ENCODE data around the gene BHLHE40. TPM values are rescaled to one million over a fixed set of nuclear protein-coding genes. Genes with fewer than 3 reads are reported as not detected.
"Not testable (repeated sequence)": the region's sequence is repeated elsewhere in the genome, so short reads cannot be mapped to it uniquely, and the experiment has no call there.

Gene BHLHE40
- total RNA-seq, 5 donors from 2014 or later (not counting 1 experiment from before 2014, with no cell fraction given) = 54.1 to 177 (median 85.8) TPM

DNA sequence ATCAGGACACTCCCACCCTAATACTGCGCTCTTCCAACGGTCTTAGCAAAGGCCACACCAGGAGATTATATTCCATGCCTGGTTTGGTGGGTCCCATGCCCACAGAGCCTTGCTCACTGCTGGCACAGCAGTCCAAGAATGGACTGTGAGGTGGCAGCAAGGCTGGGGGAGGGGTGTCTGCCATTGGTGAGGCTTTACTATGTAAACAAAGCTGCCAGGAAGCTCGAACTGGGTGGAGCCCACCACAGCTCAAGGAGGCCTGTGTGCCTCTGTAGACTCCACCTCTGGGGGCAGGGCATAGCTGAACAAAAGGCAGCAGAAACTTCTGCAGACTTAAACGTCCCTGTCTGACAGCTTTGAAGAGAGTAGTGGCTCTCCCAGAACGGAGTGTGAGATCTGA lies 13.2 kb upstream of the BHLHE40 start:
- peak in 33 of 35 experiments; percentile 19 to 71 (median 50) for DNase-seq
- H3K9me3 ChIP-seq; H3K27ac ChIP-seq (ENCODE audit: low read length); H3K27me3 ChIP-seq (replicated peaks in 1 of 2; ENCODE audit: control insufficient read depth in 2 of 2, extremely low read depth in 1 of 2, insufficient read depth in 2 of 2, low read length in 1 of 2); H3K36me3 ChIP-seq (ENCODE audit: control insufficient read depth in 2 of 2, extremely low read depth in 1 of 2, insufficient read depth in 1 of 2, low read length in 1 of 2); H3K27me3 Mint-ChIP-seq: not testable (repeated sequence)
- WGBS (ENCODE audit: insufficient coverage) = 46% methylated on average over 4 of the region's 5 CpGs
- H3K4me3 ChIP-seq (ENCODE audit: control insufficient read depth in 1 of 2, extremely low read depth in 1 of 2, low read length in 1 of 2) = peak overlapping the region in 1 of 2 donors; percentile 44
- ChIA-PET POLR2A (interaction anchor here in 1 of 2 donors (0.7 kb wide), 1 partner anchor 11 kb away, joined by 5 read pairs; no protein-coding TSS in a partner anchor), CTCF (interaction anchor here in 1 of 2 donors (0.7 to 0.9 kb wide), 2 partner anchors 14 to 485 kb away, joined by 3 read pairs; no protein-coding TSS in a partner anchor)
- Mint-ChIP-seq H3K4me1 (peaks cover 23 to 32% (median 23%) of the 10 kb centered on the region in 3 donors), H3K36me3 (peaks cover 23% of the 10 kb centered on the region), H3K4me3 (peak overlapping the region in 2 of 3 donors; percentile 21 to 48), H3K27ac (peak overlapping the region; percentile 74), H3K9me3 (peaks cover 12 to 32% (median 16%) of the 10 kb centered on the region in 3 donors)
- H3K4me1 ChIP-seq (ENCODE audit: control insufficient read depth in 1 of 2, extremely low read depth in 1 of 2, insufficient read depth in 2 of 2, low read length in 2 of 2) = peaks cover 2 to 15% of the 10 kb centered on the region in 2 experiments
- peak; percentile 18 to 90 (median 58) for ATAC-seq (replicated peaks in 1 of 4)

DNA sequence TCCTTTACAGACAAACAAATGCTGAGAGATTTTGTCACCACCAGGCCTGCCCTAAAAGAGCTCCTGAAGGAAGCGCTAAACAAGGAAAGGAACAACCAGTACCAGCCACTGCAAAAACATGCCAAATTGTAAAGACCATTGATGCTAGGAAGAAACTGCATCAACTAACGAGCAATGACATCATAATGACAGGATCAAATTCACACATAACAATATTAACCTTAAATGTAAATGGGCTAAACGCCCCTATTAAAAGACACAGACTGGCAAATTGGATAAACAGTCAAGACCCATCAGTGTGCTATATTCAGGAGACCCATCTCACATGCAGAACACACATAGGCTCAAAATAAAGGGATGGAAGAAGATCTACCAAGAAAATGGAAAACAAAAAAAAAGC lies 11.6 kb upstream of the BHLHE40 start:
- CTCF ChIA-PET; H3K27me3 Mint-ChIP-seq; ATAC-seq (replicated peaks in 1 of 4); POLR2A ChIA-PET; H3K9me3 ChIP-seq; H3K4me3 ChIP-seq (ENCODE audit: control insufficient read depth in 1 of 2, extremely low read depth in 1 of 2, low read length in 1 of 2); H3K4me3 Mint-ChIP-seq; H3K27ac ChIP-seq (ENCODE audit: low read length); H3K36me3 ChIP-seq (ENCODE audit: control insufficient read depth in 2 of 2, extremely low read depth in 1 of 2, insufficient read depth in 1 of 2, low read length in 1 of 2); DNase-seq; H3K27me3 ChIP-seq (replicated peaks in 1 of 2; ENCODE audit: control insufficient read depth in 2 of 2, extremely low read depth in 1 of 2, insufficient read depth in 2 of 2, low read length in 1 of 2): not testable (repeated sequence)
- Mint-ChIP-seq H3K4me1 (peaks cover 23 to 32% (median 23%) of the 10 kb centered on the region in 3 donors), H3K36me3 (peaks cover 23% of the 10 kb centered on the region), H3K27ac (peak overlapping the region in 1 of 2 donors; percentile 52), H3K9me3 (peaks cover 12 to 32% (median 16%) of the 10 kb centered on the region in 3 donors)
- H3K4me1 ChIP-seq (ENCODE audit: control insufficient read depth in 1 of 2, extremely low read depth in 1 of 2, insufficient read depth in 2 of 2, low read length in 2 of 2) = peaks cover 2 to 15% of the 10 kb centered on the region in 2 experiments
- no CpG with 5 or more reads among the region's 3 CpGs for WGBS (ENCODE audit: insufficient coverage)

DNA sequence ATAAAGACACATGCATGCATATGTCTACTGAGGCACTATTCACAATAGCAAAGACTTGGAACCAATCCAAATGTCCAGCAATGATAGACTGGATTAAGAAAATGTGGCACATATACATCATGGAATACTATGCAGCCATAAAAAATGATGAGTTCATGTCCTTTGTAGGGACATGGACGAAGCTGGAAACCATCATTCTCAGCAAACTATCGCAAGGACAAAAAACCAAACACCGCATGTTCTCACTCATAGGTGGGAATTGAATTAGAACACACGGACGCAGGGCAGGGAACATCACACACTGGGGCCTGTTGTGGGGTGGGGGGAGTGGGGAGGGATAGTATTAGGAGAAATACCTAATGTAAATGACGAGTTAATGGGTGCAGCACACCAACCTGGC lies 7.8 kb upstream of the BHLHE40 start:
- H3K27ac ChIP-seq (ENCODE audit: low read length); H3K4me3 Mint-ChIP-seq; DNase-seq; H3K27ac Mint-ChIP-seq; ATAC-seq (replicated peaks in 1 of 4); CTCF ChIA-PET; H3K4me3 ChIP-seq (ENCODE audit: control insufficient read depth in 1 of 2, extremely low read depth in 1 of 2, low read length in 1 of 2); H3K36me3 ChIP-seq (ENCODE audit: control insufficient read depth in 2 of 2, extremely low read depth in 1 of 2, insufficient read depth in 1 of 2, low read length in 1 of 2); POLR2A ChIA-PET; H3K27me3 Mint-ChIP-seq; H3K27me3 ChIP-seq (replicated peaks in 1 of 2; ENCODE audit: control insufficient read depth in 2 of 2, extremely low read depth in 1 of 2, insufficient read depth in 2 of 2, low read length in 1 of 2); H3K9me3 ChIP-seq: not testable (repeated sequence)
- WGBS (ENCODE audit: insufficient coverage) = no CpG with 5 or more reads among the region's 6 CpGs
- peaks cover 0 to 15% of the 10 kb centered on the region in 2 experiments for H3K4me1 ChIP-seq (ENCODE audit: control insufficient read depth in 1 of 2, extremely low read depth in 1 of 2, insufficient read depth in 2 of 2, low read length in 2 of 2)
- H3K4me1 Mint-ChIP-seq = peaks cover 9 to 34% (median 26%) of the 10 kb centered on the region in 3 donors
- peaks cover 22% of the 10 kb centered on the region for H3K36me3 Mint-ChIP-seq
- peaks cover 12 to 22% (median 14%) of the 10 kb centered on the region in 3 donors for H3K9me3 Mint-ChIP-seq

DNA sequence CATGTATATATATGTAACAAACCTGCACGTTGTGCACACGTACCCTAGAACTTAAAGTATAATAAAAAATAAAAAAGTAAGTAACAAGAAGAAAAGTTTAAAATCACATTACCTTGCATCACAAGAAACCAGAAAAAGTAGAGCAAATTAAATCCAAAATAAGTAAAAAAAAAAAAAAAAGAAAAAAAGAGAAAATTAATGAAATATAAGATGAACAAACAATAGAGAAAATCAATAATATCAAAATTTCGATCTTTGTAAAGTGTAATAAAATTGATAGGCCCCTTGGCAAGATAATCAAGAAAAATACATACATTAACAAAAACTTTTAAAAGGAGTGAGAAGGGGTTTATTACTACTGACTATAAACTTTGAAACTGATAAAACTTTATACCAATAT lies 7.4 kb upstream of the BHLHE40 start:
- no peak overlapping the region for H3K4me3 Mint-ChIP-seq
- no CpG with 5 or more reads among the region's 3 CpGs for WGBS (ENCODE audit: insufficient coverage)
- Histone ChIP-seq H3K27me3 (replicated peaks in 1 of 2; ENCODE audit: control insufficient read depth in 2 of 2, extremely low read depth in 1 of 2, insufficient read depth in 2 of 2, low read length in 1 of 2) (no peaks in the 10 kb centered on the region), H3K4me1 (ENCODE audit: control insufficient read depth in 1 of 2, extremely low read depth in 1 of 2, insufficient read depth in 2 of 2, low read length in 2 of 2) (peaks cover 1 to 13% of the 10 kb centered on the region in 2 experiments), H3K4me3 (ENCODE audit: control insufficient read depth in 1 of 2, extremely low read depth in 1 of 2, low read length in 1 of 2) (no peak overlapping the region), H3K36me3 (ENCODE audit: control insufficient read depth in 2 of 2, extremely low read depth in 1 of 2, insufficient read depth in 1 of 2, low read length in 1 of 2) (no peaks in the 10 kb centered on the region), H3K9me3 (no peaks in the 10 kb centered on the region), H3K27ac (ENCODE audit: low read length) (no peak overlapping the region)
- no peaks in the 10 kb centered on the region for H3K27me3 Mint-ChIP-seq
- ATAC-seq (replicated peaks in 1 of 4) = no peak
- peaks cover 9 to 34% (median 26%) of the 10 kb centered on the region in 3 donors for H3K4me1 Mint-ChIP-seq
- DNase-seq = no peak
- POLR2A ChIA-PET = no interaction called here
- no peak overlapping the region for H3K27ac Mint-ChIP-seq
- H3K36me3 Mint-ChIP-seq = peaks cover 18% of the 10 kb centered on the region
- CTCF ChIA-PET = interaction anchor here in 1 of 2 donors (1.8 kb wide), 1 partner anchor 9 kb away, joined by 5 read pairs; no protein-coding TSS in a partner anchor
- H3K9me3 Mint-ChIP-seq = peaks cover 8 to 19% (median 10%) of the 10 kb centered on the region in 3 donors

DNA sequence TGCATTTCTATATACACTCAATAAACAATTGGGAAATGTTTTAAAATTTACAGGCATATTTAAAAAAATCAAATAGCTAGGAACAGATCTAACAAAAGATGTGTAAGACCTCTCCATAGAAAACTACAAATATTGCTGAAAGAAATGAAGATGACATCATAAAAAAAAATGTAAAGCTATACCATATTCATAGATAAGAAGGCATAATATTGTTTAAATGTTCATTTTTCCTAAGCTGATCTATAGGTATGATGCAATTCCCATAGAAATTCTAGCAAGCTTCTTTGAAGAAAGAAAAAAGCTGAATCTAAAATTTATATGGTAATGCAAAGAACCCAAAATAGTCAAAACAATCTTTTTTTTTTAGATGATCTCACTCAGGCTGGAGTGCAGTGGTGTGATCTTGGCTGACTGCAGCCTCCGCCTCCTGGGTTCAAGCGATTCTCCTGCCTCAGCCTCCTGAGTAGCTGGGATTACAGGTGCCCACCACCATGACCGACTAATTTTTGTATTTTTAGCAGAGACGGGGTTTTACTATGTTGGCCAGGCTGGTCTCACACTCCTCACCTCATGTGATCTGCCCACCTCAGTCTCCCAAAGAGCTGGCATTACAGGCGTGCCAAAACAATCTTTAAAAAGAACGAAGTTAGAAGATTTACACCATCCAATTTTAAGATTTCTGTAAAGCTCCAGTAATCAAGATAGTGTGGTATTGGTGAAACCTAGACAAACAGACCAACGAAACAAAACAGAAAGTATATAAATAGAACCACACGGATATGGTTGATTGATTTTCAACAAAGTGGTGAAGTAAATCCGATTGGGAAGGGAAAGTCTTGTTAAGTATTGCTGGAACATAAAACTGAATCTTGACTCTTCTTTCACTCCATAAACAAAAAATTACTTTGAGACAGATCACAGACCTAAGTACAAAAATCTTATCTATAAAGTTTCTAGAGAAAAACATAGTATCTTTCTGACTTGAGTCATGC lies 6.3 kb upstream of the BHLHE40 start:
- no peaks in the 10 kb centered on the region for H3K27me3 Mint-ChIP-seq
- POLR2A ChIA-PET = interaction anchor here in 1 of 2 donors (0.6 kb wide), 1 partner anchor 160 kb away, joined by 4 read pairs; no protein-coding TSS in a partner anchor
- Histone ChIP-seq H3K36me3 (ENCODE audit: control insufficient read depth in 2 of 2, extremely low read depth in 1 of 2, insufficient read depth in 1 of 2, low read length in 1 of 2) (no peaks in the 10 kb centered on the region), H3K4me1 (ENCODE audit: control insufficient read depth in 1 of 2, extremely low read depth in 1 of 2, insufficient read depth in 2 of 2, low read length in 2 of 2) (peaks cover 11 to 23% of the 10 kb centered on the region in 2 experiments), H3K9me3 (no peaks in the 10 kb centered on the region), H3K4me3 (ENCODE audit: control insufficient read depth in 1 of 2, extremely low read depth in 1 of 2, low read length in 1 of 2) (no peak overlapping the region), H3K27me3 (replicated peaks in 1 of 2; ENCODE audit: control insufficient read depth in 2 of 2, extremely low read depth in 1 of 2, insufficient read depth in 2 of 2, low read length in 1 of 2) (no peaks in the 10 kb centered on the region), H3K27ac (ENCODE audit: low read length) (no peak overlapping the region)
- CTCF ChIA-PET = interaction anchor here (0.6 to 1.8 kb wide), 2 partner anchors 8 to 246 kb away, joined by 4 to 5 read pairs; no protein-coding TSS in a partner anchor
- peak overlapping the region in 1 of 3 donors; percentile 37 for H3K4me3 Mint-ChIP-seq
- peaks cover 16 to 40% (median 34%) of the 10 kb centered on the region in 3 donors for H3K4me1 Mint-ChIP-seq
- DNase-seq (no peak), ATAC-seq (replicated peaks in 1 of 4) (no peak)
- 86% methylated on average over 2 of the region's 9 CpGs for WGBS (ENCODE audit: insufficient coverage)
- H3K36me3 Mint-ChIP-seq = peaks cover 8% of the 10 kb centered on the region
- peaks cover 4 to 9% (median 6%) of the 10 kb centered on the region in 3 donors for H3K9me3 Mint-ChIP-seq
- peak overlapping the region; percentile 30 to 78 for H3K27ac Mint-ChIP-seq

DNA sequence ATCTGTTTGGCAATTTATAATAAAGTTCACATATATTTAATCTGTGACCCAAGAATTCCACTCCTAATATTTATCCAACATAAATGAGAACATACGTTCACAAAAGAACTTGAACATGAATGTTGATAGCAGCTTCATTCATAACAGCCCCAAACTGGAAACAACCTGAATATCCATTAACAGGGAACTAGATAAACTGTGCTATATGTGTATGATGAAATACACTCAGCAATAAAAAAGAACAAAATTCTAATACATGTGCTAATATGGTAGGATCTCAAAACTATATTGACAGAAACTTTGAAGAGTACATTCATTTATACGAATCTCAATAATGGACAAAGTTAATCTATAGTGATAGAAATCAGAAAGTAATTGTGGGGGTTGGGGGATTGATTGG lies 5.1 kb upstream of the BHLHE40 start:
- DNase-seq = no peak
- ChIA-PET POLR2A (no interaction called here), CTCF (no interaction called here)
- Histone ChIP-seq H3K9me3 (no peaks in the 10 kb centered on the region), H3K27me3 (replicated peaks in 1 of 2; ENCODE audit: control insufficient read depth in 2 of 2, extremely low read depth in 1 of 2, insufficient read depth in 2 of 2, low read length in 1 of 2) (no peaks in the 10 kb centered on the region), H3K4me1 (ENCODE audit: control insufficient read depth in 1 of 2, extremely low read depth in 1 of 2, insufficient read depth in 2 of 2, low read length in 2 of 2) (peaks cover 11 to 26% of the 10 kb centered on the region in 2 experiments), H3K27ac (ENCODE audit: low read length) (no peak overlapping the region), H3K4me3 (ENCODE audit: control insufficient read depth in 1 of 2, extremely low read depth in 1 of 2, low read length in 1 of 2) (no peak overlapping the region), H3K36me3 (ENCODE audit: control insufficient read depth in 2 of 2, extremely low read depth in 1 of 2, insufficient read depth in 1 of 2, low read length in 1 of 2) (no peaks in the 10 kb centered on the region)
- no peaks in the 10 kb centered on the region for H3K36me3 Mint-ChIP-seq
- peaks cover 17 to 36% (median 33%) of the 10 kb centered on the region in 3 donors for H3K4me1 Mint-ChIP-seq
- WGBS (ENCODE audit: insufficient coverage) = no CpG with 5 or more reads among the region's 2 CpGs
- no peak overlapping the region for H3K4me3 Mint-ChIP-seq
- H3K27ac Mint-ChIP-seq = peak overlapping the region in 1 of 2 donors; percentile 62
- ATAC-seq (replicated peaks in 1 of 4) = no peak
- no peaks in the 10 kb centered on the region for H3K27me3 Mint-ChIP-seq
- H3K9me3 Mint-ChIP-seq = peaks cover 0 to 1% (median 0%) of the 10 kb centered on the region in 3 donors
